Stimulated activated CD8-positive, alpha-beta memory T cell treated with anti-CD3 and anti-CD28 coated beads, Interleukin-4, amount 100 ng/mL, for 24 hours (primary cell): ENCODE measurements around the gene ARL5A.
"Not testable (repeated sequence)": the region's sequence is repeated elsewhere in the genome, so short reads cannot be mapped to it uniquely, and the experiment has no call there.

ENCODE experiments used
- DNase-seq: peaks from one replicate; pipeline ENCODE4 v3.0.0-alpha.2; 2020; ENCODE audit warnings: low read depth

Gene ARL5A

DNA sequence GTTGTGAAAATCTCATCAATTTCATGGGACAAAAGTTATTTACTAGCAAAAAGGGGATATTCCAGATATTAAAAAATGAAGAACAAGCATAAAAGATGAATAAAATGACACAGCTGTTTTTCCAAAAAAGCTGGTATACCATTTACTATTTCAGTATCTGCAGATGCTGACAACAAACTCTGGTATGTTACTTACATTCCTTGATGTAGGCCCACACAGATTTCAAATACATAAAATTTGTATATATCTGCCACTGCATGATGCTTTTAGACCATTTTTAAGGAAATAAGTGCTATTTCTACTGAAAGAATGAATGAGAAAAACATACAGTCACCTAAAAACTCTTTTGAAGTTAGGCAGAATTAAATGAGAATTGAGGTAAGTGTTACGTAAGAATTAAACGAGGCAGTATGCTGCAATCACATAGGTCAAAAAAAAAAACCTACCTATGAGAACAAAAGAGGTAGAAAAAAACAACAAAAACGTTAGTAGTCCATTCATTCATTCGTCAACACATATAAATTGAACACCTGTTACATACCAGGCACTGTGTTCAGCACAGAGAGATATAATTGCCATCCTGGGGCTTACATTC, 32.5 kb downstream of the ARL5A start:
- no peak for DNase-seq

DNA sequence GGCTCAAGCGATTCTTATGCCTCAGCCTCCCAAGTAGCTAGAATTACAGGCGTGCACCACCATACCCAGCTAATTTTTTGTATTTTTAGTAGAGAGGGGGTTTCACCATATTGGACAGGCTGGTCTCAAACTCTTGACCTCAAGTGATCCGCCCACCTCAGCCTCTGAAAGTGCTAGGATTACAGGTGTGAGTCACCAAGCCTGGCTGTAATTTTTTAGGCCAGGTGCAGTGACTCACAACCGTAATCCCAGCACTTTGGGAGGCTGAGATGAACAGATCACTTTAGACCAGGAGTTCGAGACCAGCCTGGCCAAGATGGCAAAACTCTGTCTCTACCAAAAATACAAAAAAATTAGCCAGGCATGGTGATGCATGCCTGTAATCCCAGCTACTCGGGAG, 33.8 kb downstream of the ARL5A start:
- DNase-seq = not testable (repeated sequence)

DNA sequence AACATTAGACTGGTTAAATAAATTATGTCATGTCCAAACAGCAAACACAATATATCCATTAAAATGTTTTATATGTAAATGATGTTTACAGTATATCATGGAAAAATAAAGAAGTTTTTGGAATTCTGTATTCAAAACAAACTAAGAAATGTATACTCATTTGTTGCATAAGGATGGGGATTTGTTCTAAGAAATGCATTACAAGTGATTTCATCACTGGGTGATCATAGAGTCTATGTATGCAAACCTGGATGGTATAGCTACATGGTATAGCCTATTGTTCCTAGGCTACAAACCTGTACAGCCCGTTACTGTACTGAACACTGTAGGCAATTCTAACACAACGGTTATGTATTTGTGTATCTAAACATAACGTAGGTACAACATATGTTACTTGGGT, 35.1 kb downstream of the ARL5A start:
- DNase-seq = no peak

DNA sequence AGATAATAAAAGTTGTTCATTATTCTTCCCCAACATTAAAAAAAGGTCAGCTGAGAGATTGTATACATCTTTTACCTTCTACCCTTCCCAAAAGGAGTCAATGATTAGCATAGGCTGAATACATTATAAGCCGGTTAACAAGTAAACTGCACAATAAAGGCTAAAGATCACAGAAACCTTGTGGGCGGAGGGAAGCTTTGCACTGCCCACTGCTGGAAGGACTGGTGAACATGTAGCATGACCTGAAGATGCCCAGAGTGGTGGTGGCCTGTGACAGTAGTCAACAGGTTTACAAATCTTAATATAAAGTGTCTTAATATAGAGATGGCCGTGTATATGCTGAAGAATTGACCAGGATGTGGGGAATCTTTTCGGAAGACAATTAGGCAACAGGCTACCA, 35.6 kb downstream of the ARL5A start:
- no peak for DNase-seq

DNA sequence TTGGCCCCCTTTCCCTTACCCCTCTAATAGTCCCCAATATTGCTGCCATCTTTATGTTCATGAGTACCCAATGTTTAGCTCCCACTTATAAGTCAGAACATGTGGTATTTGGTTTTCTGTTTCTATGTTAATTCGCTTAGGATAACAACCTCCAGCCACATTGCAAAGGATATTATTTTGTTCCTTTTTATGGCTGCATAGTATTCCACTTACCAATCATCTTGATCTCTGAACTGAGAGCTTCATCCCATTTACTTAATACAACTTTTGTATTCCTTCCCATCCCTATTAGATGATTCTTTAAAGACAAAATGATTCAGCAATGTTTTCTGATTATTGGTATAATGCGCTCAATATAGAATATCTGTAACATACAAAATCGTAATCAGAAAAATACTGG, 36.7 kb downstream of the ARL5A start:
- DNase-seq = no peak

DNA sequence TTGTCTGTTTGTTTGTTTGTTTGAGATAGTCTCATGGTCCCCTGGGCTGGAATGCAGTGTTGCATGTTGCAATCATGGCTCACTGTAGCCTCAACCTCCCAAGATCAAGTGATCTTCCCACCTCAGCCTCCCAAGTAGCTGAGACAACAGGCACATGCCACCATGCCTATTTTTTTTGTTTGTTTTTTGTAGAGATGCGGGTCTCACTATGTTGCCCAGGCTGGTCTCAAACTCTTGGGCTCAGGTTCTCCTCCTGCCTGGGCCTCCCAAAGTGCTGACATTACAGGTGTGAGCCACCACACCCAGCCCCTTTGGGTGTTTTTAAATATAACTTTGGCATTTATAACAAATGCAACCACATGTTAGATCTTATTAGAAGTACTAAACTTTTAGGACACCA, 37.5 kb downstream of the ARL5A start:
- no peak for DNase-seq

DNA sequence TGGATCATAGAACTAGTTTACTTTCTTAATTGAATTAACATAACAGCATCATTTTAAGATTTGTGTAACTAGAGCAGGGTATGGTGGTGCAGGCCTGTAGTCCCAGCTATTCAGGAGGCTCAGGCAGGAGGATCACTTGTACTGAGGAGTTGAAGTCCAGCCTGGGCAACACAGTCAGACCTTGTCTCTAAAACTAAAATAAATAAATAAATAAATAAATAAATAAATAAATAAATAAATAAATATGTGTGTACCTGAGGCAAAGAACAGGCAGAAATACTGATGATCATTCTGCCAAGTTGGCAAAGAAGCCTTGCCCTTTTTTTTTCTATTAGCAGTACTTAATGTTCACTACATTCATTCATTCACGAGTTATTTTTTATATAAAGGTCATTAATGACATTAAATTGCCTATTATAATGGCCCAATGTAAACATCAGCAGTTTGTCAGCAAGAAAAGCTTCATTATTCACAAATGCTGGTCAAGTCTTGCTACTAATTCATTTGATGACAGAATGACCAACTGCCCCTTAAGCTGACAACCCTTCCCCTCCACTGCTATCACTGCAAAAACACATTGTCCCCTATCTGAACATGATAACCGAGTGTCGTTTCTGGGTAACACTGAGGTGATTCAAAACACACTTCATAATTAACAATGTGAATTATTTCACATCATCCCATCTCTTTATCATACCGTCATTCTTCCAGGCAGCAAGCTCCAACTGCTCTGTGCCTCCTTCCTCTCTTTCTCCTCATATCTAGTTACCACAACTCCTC, 39.0 kb downstream of the ARL5A start:
- no peak for DNase-seq

DNA sequence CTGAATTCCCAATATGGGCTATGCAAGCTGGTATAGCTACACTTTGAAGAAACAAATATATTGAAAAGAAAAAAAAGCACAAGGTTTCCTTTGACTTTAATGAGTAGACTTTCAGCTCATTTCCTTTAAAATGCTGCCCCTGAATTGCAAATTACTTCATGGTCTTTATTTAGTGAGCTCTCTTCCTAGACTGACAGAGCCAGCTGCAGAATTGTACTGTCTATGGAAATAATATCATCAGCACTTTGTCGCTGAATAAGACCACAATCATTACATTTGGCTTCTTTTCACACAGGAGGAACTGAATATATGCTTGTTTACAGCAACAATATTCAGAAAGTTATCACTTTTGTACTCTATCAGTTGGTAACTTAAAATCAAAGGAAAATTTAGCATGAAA, 41.7 kb downstream of the ARL5A start:
- DNase-seq = no peak

DNA sequence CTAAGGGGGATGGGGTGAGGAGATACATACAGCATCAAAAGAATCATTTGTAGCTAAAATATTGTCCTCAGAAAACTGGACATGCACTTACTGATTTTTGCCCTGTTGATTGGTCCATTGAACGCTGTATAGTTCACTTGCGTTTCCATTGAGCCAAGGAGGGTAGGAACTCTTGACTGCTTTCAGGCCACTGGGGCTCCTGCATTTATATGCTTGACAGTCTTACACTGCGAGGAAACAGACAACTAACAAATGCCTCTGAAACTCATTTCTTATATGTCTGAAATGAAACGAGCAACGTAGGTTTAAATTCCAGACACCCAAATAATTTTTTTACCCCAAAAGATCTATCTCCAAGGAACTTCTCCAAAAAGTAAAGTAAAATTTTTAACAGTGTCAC, 42.1 kb downstream of the ARL5A start:
- no peak for DNase-seq

DNA sequence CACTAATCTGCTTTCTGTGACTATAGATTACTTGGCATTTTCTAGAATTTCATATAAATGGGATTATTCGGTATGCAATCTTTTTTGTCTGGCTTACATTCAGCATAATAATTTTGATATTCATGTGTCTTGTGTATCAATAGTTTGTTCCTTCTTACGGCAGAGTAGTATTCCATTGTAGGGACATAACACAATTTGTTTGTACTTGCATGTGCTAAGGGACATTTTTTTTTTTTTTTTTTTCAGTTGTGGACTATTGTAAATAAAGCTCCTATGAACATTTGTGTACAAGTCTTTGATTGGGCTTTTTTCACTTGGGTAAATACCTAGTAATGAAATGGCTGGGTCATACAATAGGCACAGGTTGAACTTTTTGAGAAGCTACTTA, 45.1 kb downstream of the ARL5A start:
- DNase-seq = no peak

DNA sequence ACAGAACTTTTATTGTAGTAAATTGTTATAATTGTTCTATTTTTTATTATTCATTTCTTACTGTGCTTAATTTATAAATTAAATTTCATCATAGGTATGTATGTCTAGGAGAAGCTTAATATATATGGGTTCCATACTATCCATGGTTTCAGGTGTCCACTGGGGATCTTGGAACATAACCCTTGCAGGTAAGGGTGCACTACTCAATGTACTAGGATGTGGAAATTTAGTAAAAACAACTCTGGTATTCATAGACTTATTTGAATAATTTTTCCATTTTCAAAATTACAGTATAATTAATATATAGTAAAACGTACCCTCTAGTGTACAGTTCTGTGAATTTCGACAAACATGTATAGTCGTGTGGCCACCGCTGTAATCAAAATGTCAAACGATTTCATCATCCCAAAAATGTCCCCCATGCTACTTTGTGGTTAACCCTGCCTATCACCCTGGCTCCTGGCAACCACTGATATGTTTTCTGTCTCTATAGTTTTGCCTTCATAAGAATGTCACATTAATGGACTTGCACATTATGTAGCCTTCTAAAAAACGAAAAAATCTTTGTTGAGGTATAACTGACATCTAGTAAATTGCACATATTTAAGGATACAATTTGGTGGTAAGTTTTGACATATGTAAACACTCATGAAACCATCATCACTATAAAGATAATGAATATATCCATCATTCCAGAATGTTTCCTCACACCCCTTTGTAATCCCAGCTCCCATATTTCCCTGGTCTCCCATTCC, 45.7 kb downstream of the ARL5A start:
- no peak for DNase-seq

DNA sequence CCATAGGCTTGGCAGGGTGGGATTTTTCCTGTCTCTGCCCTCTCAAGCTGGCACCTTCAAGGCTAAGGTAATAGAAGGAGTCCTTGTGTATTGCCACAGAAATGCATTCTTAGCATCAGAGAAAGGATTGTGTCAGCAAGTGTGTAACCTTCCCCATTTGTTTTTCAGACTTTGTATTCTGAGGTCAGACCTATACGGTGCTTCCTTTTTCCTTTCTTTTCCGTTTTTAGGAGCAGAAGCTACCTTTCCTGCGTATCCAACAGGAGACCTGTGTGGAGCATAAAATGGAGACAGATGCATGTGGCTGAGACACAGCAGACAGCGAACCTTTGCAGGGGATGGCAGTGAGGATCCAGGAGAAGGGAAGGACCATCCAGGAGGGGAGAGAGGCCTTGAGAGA, 46.6 kb downstream of the ARL5A start:
- DNase-seq = no peak

DNA sequence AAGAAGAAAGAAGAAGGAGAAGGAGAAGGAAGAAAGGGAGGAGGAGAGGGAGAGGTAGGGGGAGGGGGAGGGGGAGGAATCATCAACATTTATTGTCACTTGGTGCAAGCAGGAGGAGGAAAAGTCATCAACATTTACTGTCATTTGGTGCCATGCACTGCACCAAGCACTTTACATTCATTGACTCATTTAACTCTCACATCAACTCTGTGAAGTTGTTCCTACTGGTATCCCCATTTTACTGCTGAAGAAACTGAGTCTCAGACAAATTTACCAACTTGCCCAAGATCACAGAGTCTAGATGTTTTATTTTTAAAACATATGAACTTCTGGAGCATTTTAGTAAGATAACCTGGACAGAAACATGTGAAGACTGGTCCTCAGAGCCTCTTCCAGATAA, 47.3 kb downstream of the ARL5A start:
- no peak for DNase-seq

DNA sequence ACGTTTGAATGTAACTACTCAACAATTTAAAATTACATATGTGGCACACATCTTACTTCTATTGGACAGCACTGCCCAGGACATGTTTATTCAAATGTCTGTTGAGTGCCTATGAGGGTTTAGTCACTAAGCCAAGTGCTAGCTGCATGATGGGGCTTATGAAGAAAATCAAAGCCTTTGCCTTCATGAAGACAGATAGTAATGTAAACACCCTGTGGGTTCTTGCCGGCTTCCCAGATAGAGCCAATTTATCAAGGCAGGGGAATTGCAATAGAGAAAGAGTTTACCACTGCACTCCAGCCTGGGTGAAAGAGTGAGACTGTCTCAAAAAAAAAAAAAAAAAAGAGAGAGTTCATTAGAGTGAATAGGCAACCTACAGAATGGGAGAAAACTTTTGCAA, 50.3 kb downstream of the ARL5A start:
- DNase-seq = no peak

DNA sequence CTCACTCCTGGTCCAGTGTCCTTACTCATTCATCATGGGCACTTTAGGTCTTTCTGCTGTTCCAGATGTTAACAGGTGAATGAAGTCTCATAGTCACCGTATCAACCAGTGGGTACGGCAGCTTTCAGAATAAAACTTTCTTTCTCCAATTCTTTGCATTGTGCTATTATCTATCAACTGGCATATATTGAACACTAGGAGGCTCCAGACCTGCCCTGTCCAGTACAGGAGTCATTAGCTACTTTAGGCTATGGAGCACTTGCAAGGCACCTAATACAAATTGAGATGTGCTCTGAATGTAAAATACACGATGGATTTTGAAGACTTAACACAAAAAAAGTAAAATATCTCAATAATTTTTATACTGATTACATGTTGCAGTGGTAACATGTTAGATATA, 50.7 kb downstream of the ARL5A start:
- DNase-seq = no peak

DNA sequence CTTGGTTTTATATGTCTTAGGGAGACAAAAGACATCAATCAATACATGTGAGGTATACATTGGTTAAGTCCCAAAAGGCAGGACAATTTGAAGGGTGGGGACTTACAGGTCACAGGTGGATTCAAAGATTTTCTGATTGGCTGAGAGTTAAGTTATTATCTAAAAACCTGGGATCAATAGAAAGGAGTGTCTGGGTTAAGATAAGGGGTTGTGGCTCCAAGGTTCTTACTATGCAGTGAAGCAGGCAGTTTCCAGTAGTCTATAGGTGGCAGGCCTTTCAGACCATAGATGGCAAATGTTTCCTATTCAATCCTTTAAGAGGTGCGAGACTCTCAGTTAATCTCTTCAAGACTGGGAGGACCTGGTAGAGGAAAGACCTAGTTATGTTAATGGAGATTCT, 51.9 kb downstream of the ARL5A start:
- DNase-seq = no peak

DNA sequence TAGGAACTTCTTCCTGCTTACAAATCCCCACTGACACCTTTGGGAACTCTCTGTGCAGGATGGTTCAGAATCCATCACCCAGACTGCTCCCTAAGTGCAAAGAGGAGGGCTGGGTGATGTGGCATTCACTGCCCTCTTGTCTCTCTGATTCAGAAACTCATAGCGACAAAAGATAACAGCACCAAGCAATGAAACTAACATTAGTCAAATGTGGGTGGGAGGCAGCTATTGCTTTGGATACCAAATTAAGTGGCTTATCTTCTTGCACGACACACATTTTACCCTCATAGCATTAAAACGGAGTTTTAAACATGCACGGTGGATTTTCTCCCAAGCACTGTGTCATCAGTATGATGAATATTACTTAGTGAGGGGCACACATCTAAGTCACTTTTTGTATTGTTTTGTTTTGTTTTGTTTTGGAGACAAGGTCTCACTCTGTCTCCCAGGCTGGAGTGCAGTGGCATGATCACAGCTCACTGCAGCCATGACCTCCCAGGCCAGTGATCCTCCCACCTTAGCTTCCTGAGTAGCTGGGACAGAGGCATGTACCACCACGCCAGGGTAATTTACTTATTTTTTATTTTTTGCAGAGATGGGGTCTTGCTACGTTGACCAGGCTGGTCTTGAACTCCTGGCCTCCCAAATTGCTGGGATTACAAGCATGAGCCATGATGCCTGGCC, 53.0 kb downstream of the ARL5A start:
- no peak for DNase-seq

DNA sequence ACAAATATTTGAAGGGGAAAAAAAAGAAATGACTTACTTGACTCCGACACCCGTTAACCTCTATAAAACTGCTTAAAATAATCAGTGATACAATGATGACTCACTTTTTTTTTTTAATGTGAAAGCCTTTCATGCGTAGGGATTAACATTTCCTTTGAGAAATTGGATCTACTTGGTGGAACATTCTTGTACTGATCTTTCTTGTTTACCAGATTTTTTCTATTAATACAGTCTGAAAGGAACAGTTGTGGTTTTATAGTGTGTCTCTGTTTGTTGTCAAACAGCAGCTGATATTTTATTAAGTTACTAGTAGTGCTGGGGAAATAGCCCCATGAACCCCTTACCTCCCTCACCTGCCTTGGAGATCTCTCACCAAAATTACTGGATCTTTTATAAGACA, 53.7 kb downstream of the ARL5A start:
- DNase-seq = no peak

DNA sequence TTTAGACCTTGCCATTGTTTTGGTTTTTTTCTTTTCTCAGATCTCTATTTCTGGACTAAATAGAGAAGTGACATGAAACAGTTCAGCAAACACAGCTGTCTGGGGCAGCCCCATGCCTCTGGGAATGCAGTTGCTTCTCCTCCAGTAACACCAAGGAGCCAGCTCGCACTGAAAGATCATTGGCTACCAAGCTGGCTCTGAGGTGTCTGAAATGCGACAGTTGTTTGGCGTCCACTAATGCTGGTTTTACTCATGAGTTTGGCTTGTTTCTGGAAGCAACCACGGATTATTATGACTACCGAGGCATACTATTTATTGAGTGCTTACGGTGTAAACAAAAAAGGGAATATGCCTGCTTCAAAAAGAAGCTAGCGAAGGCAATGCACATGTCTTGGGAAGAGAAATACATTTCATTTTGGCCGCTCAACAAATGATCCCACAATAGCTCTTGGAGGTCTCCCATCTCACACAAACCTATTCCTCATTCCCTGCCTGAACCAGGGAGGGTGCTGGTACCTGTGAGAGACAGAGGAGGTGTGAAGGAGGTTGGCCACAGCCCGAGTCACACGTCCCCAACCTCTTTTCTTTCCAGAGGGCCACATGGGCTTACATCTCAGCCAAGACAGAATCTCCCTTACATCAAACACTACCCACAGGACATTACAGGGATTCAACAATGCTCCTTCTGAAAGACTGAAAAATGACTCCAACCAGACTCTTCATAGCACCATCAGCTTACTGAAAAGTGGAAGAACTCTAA, 56.4 kb downstream of the ARL5A start:
- DNase-seq = no peak

DNA sequence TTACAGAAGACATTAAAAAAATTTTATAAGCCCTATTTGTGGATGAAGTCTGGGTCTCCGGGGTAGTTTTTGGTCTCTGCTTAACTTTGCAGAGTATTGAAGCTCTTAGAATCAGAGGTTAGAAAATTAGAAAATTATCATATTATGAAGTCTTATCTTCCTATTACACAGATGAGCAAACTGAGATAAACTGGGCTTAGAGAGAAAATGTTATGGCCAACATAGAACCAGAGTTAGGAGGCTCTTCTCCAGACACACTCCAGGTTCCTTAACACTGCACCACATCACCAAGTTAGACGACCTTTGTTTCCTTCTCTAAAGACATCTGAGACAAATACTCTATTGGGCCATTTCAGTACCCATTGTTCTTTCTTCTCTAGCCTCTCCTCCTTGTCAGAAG, 57.2 kb downstream of the ARL5A start:
- no peak for DNase-seq

DNA sequence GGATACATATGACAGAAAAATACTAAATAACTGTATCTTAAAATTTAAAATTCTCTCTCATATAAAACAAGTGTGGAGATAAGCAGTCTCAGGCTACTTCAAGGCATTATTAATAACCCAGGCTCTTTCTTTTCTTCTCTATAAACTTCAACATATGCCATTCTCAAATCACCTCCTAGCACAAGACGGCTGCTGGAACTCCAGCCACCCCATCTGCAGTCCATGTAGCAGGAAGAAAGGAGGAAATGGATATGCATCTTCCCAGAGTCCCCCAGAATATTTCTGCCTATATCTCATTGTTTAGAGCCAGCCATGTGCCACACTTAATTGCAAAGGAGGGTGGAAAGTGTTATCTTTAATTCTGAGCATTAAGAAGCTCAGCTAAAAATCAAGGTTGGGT, 58.6 kb downstream of the ARL5A start:
- no peak for DNase-seq

DNA sequence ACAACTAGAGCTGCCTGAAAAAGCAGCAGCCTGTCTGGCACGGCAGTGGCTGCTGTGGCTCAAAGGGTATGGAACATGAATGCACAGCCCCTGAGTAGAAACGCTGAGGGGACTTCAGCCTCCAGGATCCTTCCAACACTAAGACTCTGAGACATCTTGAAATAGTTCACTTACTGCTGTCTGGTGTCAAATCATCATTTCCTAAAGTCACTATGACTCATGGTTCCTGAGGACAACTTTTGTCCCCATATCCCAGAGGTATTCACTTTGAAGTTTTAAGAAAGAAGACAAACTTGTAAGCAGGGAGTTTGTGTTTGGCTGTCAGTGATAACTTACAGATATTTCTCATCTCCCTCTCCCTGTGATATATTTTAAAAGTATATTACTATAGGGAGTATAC, 60.7 kb downstream of the ARL5A start:
- DNase-seq = no peak
